ENCODE data around the gene SMKR1.
"Not testable (repeated sequence)": the region's sequence is repeated elsewhere in the genome, so short reads cannot be mapped to it uniquely, and the experiment has no call there.

The SMKR1 gene

GRCh38 chr7:129519464-129519863 lies 17.1 kb downstream of the SMKR1 start:
- DNase-seq (ENCODE audit: insufficient read length, low spot score) (no peak), FAIRE-seq (no peak)
- no peak for TF ChIP-seq POLR2A (IDR thresholded peaks at IDR 0.05; ENCODE audit: low read depth, low read length)
- no peak for TF ChIP-seq TAF1 (IDR thresholded peaks at IDR 0.05; ENCODE audit: low read depth, low read length)
- no peak for TF ChIP-seq SPI1 (IDR thresholded peaks at IDR 0.05; ENCODE audit: low read depth, low read length)
- TF ChIP-seq POU2F2 (IDR thresholded peaks at IDR 0.05; ENCODE audit: low read depth, low read length): no peak
- no peak for TF ChIP-seq POLR2AphosphoS5 (IDR thresholded peaks at IDR 0.05; ENCODE audit: low read depth, low read length)
- no peak for TF ChIP-seq PAX5 (IDR thresholded peaks at IDR 0.05; ENCODE audit: insufficient read depth, low read length, severe bottlenecking)

- no peak for FAIRE-seq
- DNase-seq (ENCODE audit: insufficient read length, low spot score): no peak
- TF ChIP-seq POLR2A (IDR thresholded peaks at IDR 0.05; ENCODE audit: low read depth, low read length) (no peak), PAX5 (IDR thresholded peaks at IDR 0.05; ENCODE audit: insufficient read depth, low read length, severe bottlenecking) (no peak), POU2F2 (IDR thresholded peaks at IDR 0.05; ENCODE audit: low read depth, low read length) (no peak), TAF1 (IDR thresholded peaks at IDR 0.05; ENCODE audit: low read depth, low read length) (no peak), SPI1 (IDR thresholded peaks at IDR 0.05; ENCODE audit: low read depth, low read length) (no peak), POLR2AphosphoS5 (IDR thresholded peaks at IDR 0.05; ENCODE audit: low read depth, low read length) (no peak)
Observed at GRCh38 chr7:129522088-129522970, 20.0 kb downstream of the SMKR1 start.

- no peak for DNase-seq (ENCODE audit: insufficient read length, low spot score)
- TF ChIP-seq POLR2A (IDR thresholded peaks at IDR 0.05; ENCODE audit: low read depth, low read length) (no peak), POU2F2 (IDR thresholded peaks at IDR 0.05; ENCODE audit: low read depth, low read length) (no peak), SPI1 (IDR thresholded peaks at IDR 0.05; ENCODE audit: low read depth, low read length) (no peak), TAF1 (IDR thresholded peaks at IDR 0.05; ENCODE audit: low read depth, low read length) (no peak), PAX5 (IDR thresholded peaks at IDR 0.05; ENCODE audit: insufficient read depth, low read length, severe bottlenecking) (no peak)
- FAIRE-seq: no peak
Observed at GRCh38 chr7:129522971-129523340, 20.6 kb downstream of the SMKR1 start.

GRCh38 chr7:129523924-129524323 lies 21.6 kb downstream of the SMKR1 start:
- DNase-seq (ENCODE audit: insufficient read length, low spot score) (no peak), FAIRE-seq (no peak)
- no peak for TF ChIP-seq POLR2A (IDR thresholded peaks at IDR 0.05; ENCODE audit: low read depth, low read length)
- TF ChIP-seq SPI1 (IDR thresholded peaks at IDR 0.05; ENCODE audit: low read depth, low read length): no peak
- no peak for TF ChIP-seq POU2F2 (IDR thresholded peaks at IDR 0.05; ENCODE audit: low read depth, low read length)
- no peak for TF ChIP-seq POLR2AphosphoS5 (IDR thresholded peaks at IDR 0.05; ENCODE audit: low read depth, low read length)
- no peak for TF ChIP-seq PAX5 (IDR thresholded peaks at IDR 0.05; ENCODE audit: insufficient read depth, low read length, severe bottlenecking)
- TF ChIP-seq TAF1 (IDR thresholded peaks at IDR 0.05; ENCODE audit: low read depth, low read length): no peak

GRCh38 chr7:129524405-129524804 lies 22.1 kb downstream of the SMKR1 start:
- FAIRE-seq; DNase-seq (ENCODE audit: insufficient read length, low spot score): not testable (repeated sequence)

- DNase-seq (ENCODE audit: insufficient read length, low spot score): no peak
- TF ChIP-seq PAX5 (IDR thresholded peaks at IDR 0.05; ENCODE audit: insufficient read depth, low read length, severe bottlenecking): no peak
- TF ChIP-seq TAF1 (IDR thresholded peaks at IDR 0.05; ENCODE audit: low read depth, low read length): no peak
- TF ChIP-seq POU2F2 (IDR thresholded peaks at IDR 0.05; ENCODE audit: low read depth, low read length): no peak
- TF ChIP-seq SPI1 (IDR thresholded peaks at IDR 0.05; ENCODE audit: low read depth, low read length): no peak
- TF ChIP-seq POLR2A (IDR thresholded peaks at IDR 0.05; ENCODE audit: low read depth, low read length): no peak
- TF ChIP-seq POLR2AphosphoS5 (IDR thresholded peaks at IDR 0.05; ENCODE audit: low read depth, low read length): no peak
- no peak for FAIRE-seq
Observed at GRCh38 chr7:129525225-129525862, 23.0 kb downstream of the SMKR1 start.

GRCh38 chr7:129529643-129530042 lies 27.3 kb downstream of the SMKR1 start:
- no peak for DNase-seq (ENCODE audit: insufficient read length, low spot score)
- FAIRE-seq: no peak
- TF ChIP-seq POLR2A (IDR thresholded peaks at IDR 0.05; ENCODE audit: low read depth, low read length): no peak
- no peak for TF ChIP-seq PAX5 (IDR thresholded peaks at IDR 0.05; ENCODE audit: insufficient read depth, low read length, severe bottlenecking)
- TF ChIP-seq TAF1 (IDR thresholded peaks at IDR 0.05; ENCODE audit: low read depth, low read length): no peak

- TF ChIP-seq SPI1 (IDR thresholded peaks at IDR 0.05; ENCODE audit: low read depth, low read length): no peak
- TF ChIP-seq PAX5 (IDR thresholded peaks at IDR 0.05; ENCODE audit: insufficient read depth, low read length, severe bottlenecking): no peak
- no peak for TF ChIP-seq POLR2AphosphoS5 (IDR thresholded peaks at IDR 0.05; ENCODE audit: low read depth, low read length)
- TF ChIP-seq TAF1 (IDR thresholded peaks at IDR 0.05; ENCODE audit: low read depth, low read length): no peak
- TF ChIP-seq POU2F2 (IDR thresholded peaks at IDR 0.05; ENCODE audit: low read depth, low read length): no peak
- TF ChIP-seq POLR2A (IDR thresholded peaks at IDR 0.05; ENCODE audit: low read depth, low read length): no peak
- no peak for DNase-seq (ENCODE audit: insufficient read length, low spot score)
- FAIRE-seq: no peak
Observed at GRCh38 chr7:129530795-129531391, 28.6 kb downstream of the SMKR1 start.

- no peak for TF ChIP-seq TAF1 (IDR thresholded peaks at IDR 0.05; ENCODE audit: low read depth, low read length)
- no peak for TF ChIP-seq PAX5 (IDR thresholded peaks at IDR 0.05; ENCODE audit: insufficient read depth, low read length, severe bottlenecking)
- TF ChIP-seq POLR2AphosphoS5 (IDR thresholded peaks at IDR 0.05; ENCODE audit: low read depth, low read length): no peak
- TF ChIP-seq POLR2A (IDR thresholded peaks at IDR 0.05; ENCODE audit: low read depth, low read length): no peak
- TF ChIP-seq POU2F2 (IDR thresholded peaks at IDR 0.05; ENCODE audit: low read depth, low read length): no peak
- TF ChIP-seq SPI1 (IDR thresholded peaks at IDR 0.05; ENCODE audit: low read depth, low read length): no peak
- no peak for DNase-seq (ENCODE audit: insufficient read length, low spot score)
- no peak for FAIRE-seq
Observed at GRCh38 chr7:129531721-129532120, 29.4 kb downstream of the SMKR1 start.

All from GM12891 (cell line).